HG03342 (cell line): Measurements from ENCODE around the gene ARHGEF18.
A peak's percentile ranks its signal among the peaks of the same experiment; 100 is the strongest.
"Not testable (repeated sequence)": the region's sequence is repeated elsewhere in the genome, so short reads cannot be mapped to it uniquely, and the experiment has no call there.

Experiments used
- ATAC-seq: cut with Tn5 transposase; IDR thresholded peaks from one replicate; pipeline ENCODE4 v1.9.1; 2021; ENCODE audit warnings: mild to moderate bottlenecking, moderate library complexity; ENCODE audit not compliant: unreplicated experiment

Gene ARHGEF18

DNA sequence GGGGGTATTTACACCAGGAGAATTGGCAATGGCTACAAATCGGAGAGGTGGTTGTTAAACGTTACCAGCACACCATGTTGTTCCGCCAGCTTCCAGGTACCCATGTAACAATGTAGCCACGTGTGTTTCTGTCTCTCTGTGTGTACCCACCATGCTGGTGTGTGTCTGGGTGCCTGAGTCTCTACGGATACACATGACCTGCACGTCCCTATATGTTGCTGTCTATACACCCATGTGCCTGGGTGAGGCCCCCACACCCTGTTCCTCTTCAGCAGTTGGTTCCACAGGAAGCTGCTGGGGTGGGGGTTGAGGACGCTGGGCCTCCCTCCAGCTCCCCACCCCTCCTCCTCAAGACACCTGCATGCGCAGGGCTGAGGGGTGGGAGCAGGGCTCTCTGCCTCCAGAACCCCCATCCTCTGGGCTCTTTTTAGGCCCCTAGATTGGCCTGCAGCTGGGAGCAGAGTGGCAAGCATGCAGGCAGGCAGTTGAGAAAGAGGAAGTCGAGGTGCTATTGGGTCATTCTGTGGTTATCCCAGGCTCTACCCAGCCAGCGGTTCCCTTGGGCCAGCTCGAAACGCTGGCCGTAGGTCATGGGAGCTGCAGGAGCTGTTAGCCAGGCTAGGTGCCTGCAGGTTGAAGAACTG is at the start of gene ARHGEF18:
ARHGEF18 (plus strand) TSS at position 351 of the 644 bp plus-strand sequence. CDS start 13,954 bp downstream, outside the sequence.
- ATAC-seq = no peak

DNA sequence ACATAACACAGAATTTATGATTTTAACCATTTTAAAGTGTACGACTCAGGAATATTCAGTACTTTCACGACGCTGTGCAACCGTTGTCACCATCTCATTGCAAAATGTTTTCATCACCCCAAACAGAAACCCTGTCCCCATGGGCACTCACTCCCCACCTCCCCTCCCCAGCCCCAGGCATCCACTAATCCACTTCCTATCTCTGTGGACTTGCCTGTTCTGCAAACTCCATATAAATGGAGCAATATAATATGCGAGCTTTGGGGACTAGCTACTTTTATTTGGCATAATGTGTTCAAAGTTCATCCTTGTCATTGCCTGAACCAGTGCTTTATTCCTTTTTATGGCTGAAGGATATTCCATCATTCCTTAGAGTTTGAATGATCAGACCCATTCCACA is 47.2 kb upstream of the ARHGEF18 start:
- no peak for ATAC-seq

DNA sequence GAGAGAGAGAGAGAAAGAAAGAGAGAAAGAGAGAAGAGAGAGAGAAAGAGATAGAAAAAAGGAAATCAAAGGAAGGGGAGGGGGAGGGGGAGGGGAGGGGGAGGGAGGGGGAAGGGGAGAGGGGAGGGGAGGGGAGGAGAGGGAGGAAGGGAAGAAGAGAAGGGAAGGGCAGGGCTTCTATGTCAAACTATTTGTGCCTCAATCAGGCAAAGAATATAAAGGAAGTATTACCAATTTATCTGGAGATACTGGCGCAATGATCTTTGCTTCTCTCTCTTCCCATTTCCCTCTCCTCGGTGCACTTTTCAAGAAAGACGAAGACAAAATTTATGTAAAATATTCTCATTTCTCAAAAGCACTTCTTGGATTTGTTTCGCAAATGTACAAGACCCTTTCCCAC is 45.3 kb upstream of the ARHGEF18 start:
- no peak for ATAC-seq

DNA sequence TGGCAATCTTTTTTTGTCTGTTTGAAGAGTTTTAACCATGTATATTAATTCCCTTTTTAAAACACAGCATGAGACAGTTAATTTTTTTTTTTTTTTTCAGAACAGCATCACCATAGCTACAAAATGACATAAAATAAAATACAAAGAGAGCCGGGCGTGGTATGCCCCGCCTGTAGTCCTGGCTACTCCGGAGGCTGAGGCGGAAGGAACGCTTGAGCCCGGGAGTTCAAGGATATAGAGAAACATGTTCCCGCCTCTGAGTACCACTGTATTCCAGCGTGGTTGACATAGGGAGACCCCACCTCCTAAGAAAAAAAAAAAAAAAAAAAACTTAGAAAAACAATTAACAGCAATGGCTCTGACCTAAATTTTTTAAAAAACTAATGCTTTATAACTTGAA is 44.5 kb upstream of the ARHGEF18 start:
- no peak for ATAC-seq

DNA sequence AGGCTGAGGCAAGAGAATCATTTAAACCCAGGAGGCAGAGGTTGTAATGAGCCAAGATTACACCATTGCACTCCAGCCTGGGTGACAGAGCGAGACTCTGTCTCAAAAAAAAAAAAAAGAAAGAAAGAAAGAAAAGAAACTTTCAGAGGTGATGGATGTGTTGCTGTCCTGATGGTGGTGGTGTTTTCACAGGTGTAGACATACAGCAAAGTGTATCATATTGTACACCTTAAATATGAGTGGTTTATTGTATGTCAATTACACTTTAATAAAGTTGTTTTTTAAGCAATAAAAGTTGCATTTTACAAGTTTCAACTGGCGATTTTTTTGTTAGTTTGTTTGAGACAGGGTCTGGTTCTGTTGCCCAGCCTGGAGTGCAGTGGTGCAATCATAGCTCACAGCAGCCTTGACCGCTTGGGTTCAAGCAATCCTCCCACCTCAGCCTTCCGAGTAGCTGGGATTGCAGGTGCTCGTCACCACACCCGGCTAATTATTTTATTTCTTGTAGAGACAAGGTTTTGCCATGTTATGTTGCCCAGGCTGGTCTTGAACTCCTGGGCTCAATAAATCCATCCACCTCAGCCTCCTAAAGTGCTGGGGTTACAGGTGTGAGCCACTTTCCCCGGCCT is 41.0 kb upstream of the ARHGEF18 start:
- no peak for ATAC-seq

GRCh38 chr19:7308327-7308726 is 40.4 kb upstream of the ARHGEF18 start:
- ATAC-seq = not testable (repeated sequence)

- ATAC-seq = no peak
Observed at GRCh38 chr19:7311911-7312310, 36.8 kb upstream of the ARHGEF18 start.

GRCh38 chr19:7312816-7313215 is 35.9 kb upstream of the ARHGEF18 start:
- ATAC-seq = no peak

- no peak for ATAC-seq
Observed at GRCh38 chr19:7318176-7318575, 30.6 kb upstream of the ARHGEF18 start.

GRCh38 chr19:7326105-7326877 is 22.4 kb upstream of the ARHGEF18 start:
- ATAC-seq = no peak

GRCh38 chr19:7327802-7328201 is 20.9 kb upstream of the ARHGEF18 start:
- no peak for ATAC-seq

DNA sequence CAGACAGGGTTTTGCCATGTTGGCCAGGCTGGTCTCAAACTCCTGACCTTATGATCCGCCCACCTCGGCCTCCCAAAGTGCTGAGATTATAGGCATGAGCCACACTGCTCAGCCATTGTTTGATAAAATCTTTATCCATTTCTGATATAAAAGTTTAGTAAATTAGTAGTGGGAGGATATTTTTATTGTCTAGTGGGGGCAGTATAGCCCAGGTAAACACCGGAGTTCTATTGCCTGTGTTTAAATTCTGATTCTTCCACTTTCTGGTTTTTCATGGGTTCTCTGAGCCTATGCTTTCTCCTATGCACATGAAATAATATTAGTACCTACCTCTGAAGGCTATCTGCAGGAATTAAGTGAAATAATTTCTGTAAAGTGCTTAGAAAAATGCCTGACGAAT is 20.1 kb upstream of the ARHGEF18 start:
- ATAC-seq = no peak

- no peak for ATAC-seq
Observed at GRCh38 chr19:7331446-7331845, 17.3 kb upstream of the ARHGEF18 start.

DNA sequence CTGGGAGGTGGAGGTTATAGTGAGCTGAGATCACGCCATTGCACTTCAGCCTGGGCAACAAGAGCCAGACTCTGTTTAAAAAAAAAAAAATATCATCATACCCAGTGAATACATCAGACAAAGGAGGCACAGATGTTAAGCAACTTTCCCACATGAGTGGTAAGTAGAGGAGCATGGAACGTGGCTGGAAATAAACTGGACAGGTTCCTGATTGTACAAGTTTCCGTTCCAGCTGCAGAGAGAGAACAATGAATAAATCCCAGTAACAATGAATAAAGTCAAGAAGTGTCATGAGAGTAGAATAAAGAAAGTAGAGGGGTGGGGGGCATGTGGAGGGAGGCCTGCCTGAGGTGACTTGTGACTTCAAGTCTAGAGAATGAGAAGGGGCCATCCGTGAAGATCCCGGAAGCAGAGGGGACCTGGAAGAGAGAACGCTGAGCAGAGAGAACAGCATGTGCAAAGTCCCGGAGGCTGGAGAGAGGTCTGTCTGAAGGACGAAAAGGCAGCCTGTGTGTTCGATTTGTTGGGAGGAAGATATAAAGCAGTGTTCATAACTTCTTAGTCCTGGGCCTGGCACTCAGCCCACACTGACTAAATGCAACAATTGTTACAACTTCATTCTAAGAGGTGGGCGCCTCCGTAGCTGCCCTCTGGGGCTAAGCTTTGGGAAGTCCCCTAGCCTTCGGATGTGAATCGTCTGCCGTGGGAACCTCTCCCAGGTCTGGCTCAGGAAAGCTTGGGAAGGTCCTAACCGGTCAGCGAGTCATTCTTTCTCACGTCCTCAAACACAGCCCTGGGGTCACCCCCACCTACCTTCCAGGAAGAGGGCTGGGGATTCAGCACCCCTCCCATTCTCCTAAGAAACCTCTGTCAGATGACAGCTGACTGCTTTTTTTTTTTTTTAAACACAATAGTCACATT is 15.3 kb upstream of the ARHGEF18 start:
- no peak for ATAC-seq

- ATAC-seq = no peak
Observed at GRCh38 chr19:7336321-7336973, 12.3 kb upstream of the ARHGEF18 start.

- peak; percentile 73 for ATAC-seq
Observed at GRCh38 chr19:7337380-7338194, 11.2 kb upstream of the ARHGEF18 start.

GRCh38 chr19:7340959-7341837 is 7.5 kb upstream of the ARHGEF18 start:
- no peak for ATAC-seq

DNA sequence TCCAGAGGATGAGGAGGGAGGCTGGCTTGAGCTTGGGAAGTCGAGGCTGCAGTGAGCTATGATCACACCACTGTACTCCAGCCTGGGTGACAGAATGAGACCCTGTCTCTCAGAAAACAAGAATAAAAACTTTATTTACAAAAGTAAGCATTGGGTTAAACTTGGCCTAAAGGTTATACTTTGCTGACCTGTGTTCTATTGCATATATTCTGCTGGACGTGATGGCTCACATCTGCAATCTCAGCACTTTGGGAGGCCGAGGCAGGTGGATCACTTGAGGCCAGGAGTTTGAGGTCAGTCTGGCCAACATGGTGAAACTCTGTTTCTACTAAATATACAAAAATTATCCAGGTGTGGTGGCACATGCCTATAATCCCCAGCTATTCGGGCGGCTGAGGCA is 6.6 kb upstream of the ARHGEF18 start:
- ATAC-seq = no peak
